Trophoblast cell (in vitro differentiated cells and primary cell): ENCODE measurements around the gene PFKFB3.
A peak's percentile ranks its signal among the peaks of the same experiment; 100 is the strongest.

ENCODE experiments used
- DNase-seq, 2 donors: peaks; one replicate each; pipeline ENCODE4 v3.0.0-alpha.2; 2016
- H2AFZ ChIP-seq: 2 replicates; pipeline ENCODE4 v1.6.1; 2013; ENCODE audit warnings: low read length, moderate library complexity, mild to moderate bottlenecking; ENCODE audit not compliant: insufficient read depth, poor library complexity
- H2AK5ac ChIP-seq: 2 replicates; pipeline ENCODE4 v1.6.1; 2013; ENCODE audit warnings: mild to moderate bottlenecking, low read length
- H2BK120ac ChIP-seq: 2 replicates; pipeline ENCODE4 v1.6.1; 2013; ENCODE audit warnings: low read length, mild to moderate bottlenecking, moderate library complexity; ENCODE audit not compliant: insufficient read depth, poor library complexity
- H2BK12ac ChIP-seq: 2 replicates; pipeline ENCODE4 v1.6.1; 2013; ENCODE audit warnings: mild to moderate bottlenecking, low read length, moderate library complexity
- H2BK5ac ChIP-seq: 2 replicates; pipeline ENCODE4 v1.6.1; 2013; ENCODE audit warnings: low read length, low read depth, moderate library complexity, mild to moderate bottlenecking; ENCODE audit not compliant: poor library complexity
- H3K14ac ChIP-seq: 2 replicates; pipeline ENCODE4 v1.6.1; 2013; ENCODE audit warnings: mild to moderate bottlenecking, low read length
- H3K18ac ChIP-seq: 2 replicates; pipeline ENCODE4 v1.6.1; 2013; ENCODE audit warnings: mild to moderate bottlenecking, low read length
- H3K23ac ChIP-seq: 2 replicates; pipeline ENCODE4 v1.6.1; 2013; ENCODE audit warnings: low read length
- H3K27ac ChIP-seq: 2 replicates; pipeline ENCODE4 v1.5.1; 2013; ENCODE audit warnings: low read depth, mild to moderate bottlenecking, inconsistent platforms, low read length, moderate library complexity
- H3K27me3 ChIP-seq: 2 replicates; pipeline ENCODE4 v1.6.1; 2013; ENCODE audit warnings: inconsistent platforms, mild to moderate bottlenecking, low read length, moderate library complexity; ENCODE audit not compliant: insufficient read depth
- H3K36me3 ChIP-seq, 2 experiments: 1 replicate in 1 of 2; 2 replicates in 1 of 2; pipeline ENCODE4 v1.6.1; 2013; ENCODE audit warnings: low read length in 2 of 2, mild to moderate bottlenecking in 2 of 2, moderate library complexity in 1 of 2; ENCODE audit not compliant: insufficient read depth in 2 of 2, control insufficient read depth in 1 of 2
- H3K4ac ChIP-seq: 2 replicates; pipeline ENCODE4 v1.6.1; 2013; ENCODE audit warnings: low read depth, mild to moderate bottlenecking, low read length, moderate library complexity
- H3K4me1 ChIP-seq, 2 experiments: 1 replicate in 1 of 2; 2 replicates in 1 of 2; pipeline ENCODE4 v1.6.1; 2013; ENCODE audit warnings: low read length in 2 of 2, mild to moderate bottlenecking in 2 of 2, moderate library complexity in 1 of 2; ENCODE audit not compliant: insufficient read depth in 2 of 2, control insufficient read depth in 1 of 2
- H3K4me2 ChIP-seq: 2 replicates; pipeline ENCODE4 v1.6.1; 2013; ENCODE audit warnings: inconsistent platforms, mild to moderate bottlenecking, low read length, moderate library complexity
- H3K4me3 ChIP-seq: 2 replicates; pipeline ENCODE4 v1.5.1; 2013; ENCODE audit warnings: mild to moderate bottlenecking, low read depth, low read length, inconsistent platforms
- H3K79me1 ChIP-seq: one replicate; pipeline ENCODE4 v1.6.1; 2013; ENCODE audit warnings: low read length
- H3K79me2 ChIP-seq: 2 replicates; pipeline ENCODE4 v1.6.1; 2013; ENCODE audit warnings: low read length, mild to moderate bottlenecking; ENCODE audit not compliant: control insufficient read depth, insufficient read depth, poor library complexity
- H3K9ac ChIP-seq: 2 replicates; pipeline ENCODE4 v1.6.1; 2013; ENCODE audit warnings: mild to moderate bottlenecking, low read length
- H3K9me3 ChIP-seq: 2 replicates; pipeline ENCODE4 v1.6.1; 2013; ENCODE audit warnings: low read depth, mild to moderate bottlenecking, control low read depth, inconsistent platforms, low read length; ENCODE audit not compliant: insufficient read depth
- H4K12ac ChIP-seq: 2 replicates; pipeline ENCODE4 v1.6.1; 2013; ENCODE audit warnings: low read depth, mild to moderate bottlenecking, low read length, moderate library complexity
- H4K8ac ChIP-seq: 2 replicates; pipeline ENCODE4 v1.6.1; 2013; ENCODE audit warnings: low read depth, mild to moderate bottlenecking, low read length, moderate library complexity
- H4K91ac ChIP-seq: one replicate; pipeline ENCODE4 v1.6.1; 2013; ENCODE audit warnings: low read depth, mild to moderate bottlenecking, low read length, moderate library complexity
- WGBS: extraction: QIAGEN DNeasy Blood & Tissue Kit; methylation state at CpG from one replicate; pipeline ENCODE4 v1.1.7; 2013; ENCODE audit warnings: missing lambda C conversion rate; ENCODE audit not compliant: insufficient read length, insufficient coverage; ENCODE audit errors: extremely low coverage; 5-methylcytosine and 5-hydroxymethylcytosine counted together

PFKFB3 gene

GRCh38 chr10:6198171-6198570 lies 4.6 kb upstream of the PFKFB3 start:
- Histone ChIP-seq H3K23ac (no peak overlapping the region), H2BK12ac (no peak overlapping the region), H3K4ac (no peak overlapping the region), H4K8ac (no peak overlapping the region), H3K27me3 (peaks cover 2% of the 10 kb centered on the region), H3K79me2 (peaks cover 4% of the 10 kb centered on the region), H3K9me3 (peaks cover 2% of the 10 kb centered on the region), H3K27ac (no peak overlapping the region), H4K12ac (no peak overlapping the region), H2BK120ac (no peak overlapping the region), H2BK5ac (no peak overlapping the region), H3K18ac (no peak overlapping the region), H3K9ac (no peak overlapping the region), H3K4me1 (peaks cover 20 to 25% of the 10 kb centered on the region in 2 experiments), H3K36me3 (no peaks in the 10 kb centered on the region), H3K14ac (no peak overlapping the region), H3K79me1 (peaks cover 10% of the 10 kb centered on the region), H4K91ac (no peak overlapping the region), H3K4me3 (no peak overlapping the region), H2AK5ac (no peak overlapping the region), H2AFZ (no peak overlapping the region), H3K4me2 (no peak overlapping the region)
- no peak for DNase-seq
- no CpG with 5 or more reads among the region's 6 CpGs for WGBS

- no peak overlapping the region for H2AK5ac ChIP-seq
- H4K12ac ChIP-seq, result no peak overlapping the region
- H3K79me2 ChIP-seq, result peaks cover 9% of the 10 kb centered on the region
- no peak overlapping the region for H3K9ac ChIP-seq
- no peak overlapping the region for H3K23ac ChIP-seq
- H2BK120ac ChIP-seq, result no peak overlapping the region
- DNase-seq, result no peak
- peaks cover 2% of the 10 kb centered on the region for H3K27me3 ChIP-seq
- H4K91ac ChIP-seq, result no peak overlapping the region
- peaks cover 16% of the 10 kb centered on the region for H3K79me1 ChIP-seq
- no peak overlapping the region for H3K4me2 ChIP-seq
- no peak overlapping the region for H4K8ac ChIP-seq
- no peak overlapping the region for H2BK5ac ChIP-seq
- no peak overlapping the region for H2BK12ac ChIP-seq
- no peak overlapping the region for H3K4me3 ChIP-seq
- WGBS, result no CpG with 5 or more reads among the region's 6 CpGs
- H3K4me1 ChIP-seq, result peaks cover 18 to 22% of the 10 kb centered on the region in 2 experiments
- H3K27ac ChIP-seq, result no peak overlapping the region
- no peak overlapping the region for H3K14ac ChIP-seq
- H3K36me3 ChIP-seq, result peaks cover 0 to 1% of the 10 kb centered on the region in 2 experiments
- H3K9me3 ChIP-seq, result peaks cover 2% of the 10 kb centered on the region
- H3K4ac ChIP-seq, result no peak overlapping the region
- no peak overlapping the region for H2AFZ ChIP-seq
- no peak overlapping the region for H3K18ac ChIP-seq
Observed at GRCh38 chr10:6199131-6199733, 3.5 kb upstream of the PFKFB3 start.

- peaks cover 13 to 18% of the 10 kb centered on the region in 2 experiments for H3K4me1 ChIP-seq
Observed at GRCh38 chr10:6200440-6200733, 2.3 kb upstream of the PFKFB3 start.

GRCh38 chr10:6200734-6201515 lies 1.8 kb upstream of the PFKFB3 start:
- no peak overlapping the region for H4K91ac ChIP-seq
- peaks cover 13 to 18% of the 10 kb centered on the region in 2 experiments for H3K4me1 ChIP-seq
- no peak overlapping the region for H2BK5ac ChIP-seq
- peaks cover 15% of the 10 kb centered on the region for H3K79me2 ChIP-seq
- peak overlapping the region; percentile 39 for H3K18ac ChIP-seq
- peaks cover 2% of the 10 kb centered on the region for H3K27me3 ChIP-seq
- no peak overlapping the region for H3K9ac ChIP-seq
- peaks cover 2 to 5% of the 10 kb centered on the region in 2 experiments for H3K36me3 ChIP-seq
- H3K23ac ChIP-seq, result no peak overlapping the region
- peaks cover 18% of the 10 kb centered on the region for H3K79me1 ChIP-seq
- H3K9me3 ChIP-seq, result peaks cover 2% of the 10 kb centered on the region
- H3K27ac ChIP-seq, result no peak overlapping the region
- no peak overlapping the region for H3K4ac ChIP-seq
- peak overlapping the region; percentile 56 for H3K4me3 ChIP-seq
- no peak overlapping the region for H2BK120ac ChIP-seq
- H3K14ac ChIP-seq, result peak overlapping the region; percentile 22
- H4K12ac ChIP-seq, result no peak overlapping the region
- H4K8ac ChIP-seq, result peak overlapping the region; percentile 43
- peak in 1 of 2 donors; percentile 47 for DNase-seq
- no peak overlapping the region for H2AFZ ChIP-seq
- H2BK12ac ChIP-seq, result no peak overlapping the region
- no peak overlapping the region for H2AK5ac ChIP-seq
- WGBS, result no CpG with 5 or more reads among the region's 59 CpGs
- H3K4me2 ChIP-seq, result peak overlapping the region; percentile 88

More at GRCh38 chr10:6200440-6200733, 2.3 kb upstream of the PFKFB3 start:
- peaks cover 2% of the 10 kb centered on the region for H3K9me3 ChIP-seq
- no peak overlapping the region for H3K18ac ChIP-seq
- H4K12ac ChIP-seq, result no peak overlapping the region
- DNase-seq, result no peak
- H3K36me3 ChIP-seq, result peaks cover 2 to 5% of the 10 kb centered on the region in 2 experiments
- H2AK5ac ChIP-seq, result no peak overlapping the region
- H3K27ac ChIP-seq, result no peak overlapping the region
- H3K14ac ChIP-seq, result no peak overlapping the region
- H2AFZ ChIP-seq, result no peak overlapping the region
- H3K4ac ChIP-seq, result no peak overlapping the region
- H3K9ac ChIP-seq, result no peak overlapping the region
- H2BK120ac ChIP-seq, result no peak overlapping the region
- WGBS, result no CpG with 5 or more reads among the region's 6 CpGs
- no peak overlapping the region for H3K23ac ChIP-seq
- H3K4me3 ChIP-seq, result no peak overlapping the region
- peaks cover 2% of the 10 kb centered on the region for H3K27me3 ChIP-seq
- H3K79me2 ChIP-seq, result peaks cover 15% of the 10 kb centered on the region
- H4K91ac ChIP-seq, result no peak overlapping the region
- peak overlapping the region; percentile 88 for H3K4me2 ChIP-seq
- H2BK12ac ChIP-seq, result no peak overlapping the region
- no peak overlapping the region for H4K8ac ChIP-seq
- H3K79me1 ChIP-seq, result peaks cover 18% of the 10 kb centered on the region
- H2BK5ac ChIP-seq, result no peak overlapping the region
